Fibroblast of pulmonary artery (primary cell): ENCODE measurements around the gene SUV39H1.
"Not testable (repeated sequence)": the region's sequence is repeated elsewhere in the genome, so short reads cannot be mapped to it uniquely, and the experiment has no call there.

Experiments
- DNase-seq: peaks from one replicate; pipeline ENCODE4 v3.0.0-alpha.2; 2010; ENCODE audit warnings: low read depth
- H3K4me3 ChIP-seq: replicated peaks from 2 replicates; pipeline ENCODE4 v1.5.1; 2011; ENCODE audit warnings: low read depth, mild to moderate bottlenecking, control low read depth, low read length, moderate library complexity
- TF ChIP-seq, protein P1 (sequence below): IDR thresholded peaks from 2 replicates; pipeline ENCODE4 v1.5.1; 2011; ENCODE audit warnings: mild to moderate bottlenecking, control low read depth, low read length, inconsistent platforms; ENCODE audit errors: missing control alignments

Gene SUV39H1

GRCh38 chrX:48681539-48682183 lies 14.9 kb upstream of the SUV39H1 start:
- DNase-seq, result no peak
- TF ChIP-seq, protein P1, sequence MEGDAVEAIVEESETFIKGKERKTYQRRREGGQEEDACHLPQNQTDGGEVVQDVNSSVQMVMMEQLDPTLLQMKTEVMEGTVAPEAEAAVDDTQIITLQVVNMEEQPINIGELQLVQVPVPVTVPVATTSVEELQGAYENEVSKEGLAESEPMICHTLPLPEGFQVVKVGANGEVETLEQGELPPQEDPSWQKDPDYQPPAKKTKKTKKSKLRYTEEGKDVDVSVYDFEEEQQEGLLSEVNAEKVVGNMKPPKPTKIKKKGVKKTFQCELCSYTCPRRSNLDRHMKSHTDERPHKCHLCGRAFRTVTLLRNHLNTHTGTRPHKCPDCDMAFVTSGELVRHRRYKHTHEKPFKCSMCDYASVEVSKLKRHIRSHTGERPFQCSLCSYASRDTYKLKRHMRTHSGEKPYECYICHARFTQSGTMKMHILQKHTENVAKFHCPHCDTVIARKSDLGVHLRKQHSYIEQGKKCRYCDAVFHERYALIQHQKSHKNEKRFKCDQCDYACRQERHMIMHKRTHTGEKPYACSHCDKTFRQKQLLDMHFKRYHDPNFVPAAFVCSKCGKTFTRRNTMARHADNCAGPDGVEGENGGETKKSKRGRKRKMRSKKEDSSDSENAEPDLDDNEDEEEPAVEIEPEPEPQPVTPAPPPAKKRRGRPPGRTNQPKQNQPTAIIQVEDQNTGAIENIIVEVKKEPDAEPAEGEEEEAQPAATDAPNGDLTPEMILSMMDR, result no peak
- no peak overlapping the region for H3K4me3 ChIP-seq

- not testable (repeated sequence) for H3K4me3 ChIP-seq, DNase-seq
Measured at GRCh38 chrX:48682795-48683194, 13.7 kb upstream of the SUV39H1 start.

DNA sequence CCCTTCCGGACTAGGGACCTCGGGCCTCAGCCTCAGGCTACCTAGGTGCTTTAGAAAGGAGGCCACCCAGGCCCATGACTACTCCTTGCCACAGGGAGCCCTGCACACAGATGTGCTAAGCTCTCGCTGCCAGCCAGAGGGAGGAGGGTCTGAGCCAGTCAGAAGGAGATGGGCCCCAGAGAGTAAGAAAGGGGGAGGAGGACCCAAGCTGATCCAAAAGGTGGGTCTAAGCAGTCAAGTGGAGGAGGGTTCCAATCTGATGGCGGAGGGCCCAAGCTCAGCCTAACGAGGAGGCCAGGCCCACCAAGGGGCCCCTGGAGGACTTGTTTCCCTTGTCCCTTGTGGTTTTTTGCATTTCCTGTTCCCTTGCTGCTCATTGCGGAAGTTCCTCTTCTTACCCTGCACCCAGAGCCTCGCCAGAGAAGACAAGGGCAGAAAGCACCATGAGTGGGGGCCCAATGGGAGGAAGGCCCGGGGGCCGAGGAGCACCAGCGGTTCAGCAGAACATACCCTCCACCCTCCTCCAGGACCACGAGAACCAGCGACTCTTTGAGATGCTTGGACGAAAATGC lies 13.0 kb upstream of the SUV39H1 start, which contains the start of gene WAS:
Gene WAS, plus strand, starts transcription at position 389 of the 572 bp plus-strand sequence. Its CDS starts 55 bp downstream, at position 444.
- TF ChIP-seq, protein P1, result no peak
- DNase-seq, result no peak
- no peak within 1 kb of the TSS for H3K4me3 ChIP-seq

GRCh38 chrX:48684134-48684533 lies 12.4 kb upstream of the SUV39H1 start:
- H3K4me3 ChIP-seq, result no peak overlapping the region
- TF ChIP-seq, protein P1, result no peak
- no peak for DNase-seq

GRCh38 chrX:48685416-48685815 lies 11.1 kb upstream of the SUV39H1 start:
- TF ChIP-seq, protein P1, result no peak
- no peak overlapping the region for H3K4me3 ChIP-seq
- no peak for DNase-seq

DNA sequence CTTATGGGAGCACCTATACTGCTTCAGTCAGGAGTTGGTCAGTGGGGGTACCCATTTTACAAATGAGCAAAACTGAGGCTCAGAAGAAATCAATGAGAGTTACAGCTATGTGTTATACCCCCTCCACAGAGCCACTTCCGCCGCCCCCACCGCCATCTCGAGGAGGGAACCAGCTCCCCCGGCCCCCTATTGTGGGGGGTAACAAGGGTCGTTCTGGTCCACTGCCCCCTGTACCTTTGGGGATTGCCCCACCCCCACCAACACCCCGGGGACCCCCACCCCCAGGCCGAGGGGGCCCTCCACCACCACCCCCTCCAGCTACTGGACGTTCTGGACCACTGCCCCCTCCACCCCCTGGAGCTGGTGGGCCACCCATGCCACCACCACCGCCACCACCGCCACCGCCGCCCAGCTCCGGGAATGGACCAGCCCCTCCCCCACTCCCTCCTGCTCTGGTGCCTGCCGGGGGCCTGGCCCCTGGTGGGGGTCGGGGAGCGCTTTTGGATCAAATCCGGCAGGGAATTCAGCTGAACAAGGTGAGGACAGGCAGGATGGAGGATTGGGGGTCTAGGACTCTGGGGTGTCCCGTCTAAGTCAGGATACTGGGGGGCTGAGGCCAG lies 7.9 kb upstream of the SUV39H1 start:
- TF ChIP-seq, protein P1, result no peak
- no peak overlapping the region for H3K4me3 ChIP-seq
- DNase-seq, result no peak

DNA sequence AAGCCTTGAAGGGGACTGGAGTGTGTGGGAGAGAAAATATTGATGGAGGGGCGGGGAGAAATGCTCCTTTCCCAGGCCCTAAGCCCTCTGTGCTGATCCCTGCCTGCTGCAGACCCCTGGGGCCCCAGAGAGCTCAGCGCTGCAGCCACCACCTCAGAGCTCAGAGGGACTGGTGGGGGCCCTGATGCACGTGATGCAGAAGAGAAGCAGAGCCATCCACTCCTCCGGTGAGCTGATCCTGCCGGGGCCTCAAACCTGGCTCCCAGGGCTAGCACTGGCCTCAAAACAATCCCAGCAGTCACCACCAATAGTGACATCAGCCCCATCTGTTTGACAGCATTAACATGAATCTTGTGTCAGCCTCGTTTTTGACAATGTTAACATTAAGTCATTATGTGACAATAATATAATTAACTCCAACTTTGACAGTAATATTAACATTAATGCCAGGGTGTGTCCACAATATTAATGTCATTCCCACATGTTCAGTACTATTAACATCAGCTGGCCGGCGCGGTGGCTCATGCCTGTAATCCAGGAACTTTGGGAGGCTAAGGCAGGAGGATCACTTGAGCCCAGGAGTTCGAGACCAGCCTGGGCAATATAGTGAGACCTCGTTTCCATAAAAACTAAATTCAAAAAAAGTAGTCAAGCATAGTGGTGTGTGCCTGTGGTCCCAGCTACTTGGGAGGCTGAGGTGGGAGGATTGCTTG lies 7.2 kb upstream of the SUV39H1 start:
- no peak for DNase-seq
- TF ChIP-seq, protein P1, result no peak
- no peak overlapping the region for H3K4me3 ChIP-seq

- DNase-seq, H3K4me3 ChIP-seq: not testable (repeated sequence)
Measured at GRCh38 chrX:48691746-48692145, 4.8 kb upstream of the SUV39H1 start.
